WERI-Rb-1 (cell line): ENCODE data around the gene PDLIM5.

Experiments used
- DNase-seq: peaks from one replicate; pipeline ENCODE4 v3.0.0-alpha.2; 2020
- H3K27ac ChIP-seq: fragments of 250-450 bp; sonication (Bioruptor Pico); 2 replicates; pipeline ENCODE4 v1.5.1; 2020; ENCODE audit warnings: mild to moderate bottlenecking, moderate library complexity
- H3K27me3 ChIP-seq: fragments of 250-450 bp; sonication (Bioruptor Pico); 2 replicates; pipeline ENCODE4 v1.5.1; 2021; ENCODE audit warnings: mild to moderate bottlenecking, low read depth, moderate library complexity; ENCODE audit not compliant: insufficient read depth, severe bottlenecking
- H3K36me3 ChIP-seq: fragments of 250-450 bp; sonication (Bioruptor Pico); 2 replicates; pipeline ENCODE4 v1.5.1; 2020; ENCODE audit warnings: mild to moderate bottlenecking, moderate library complexity
- H3K4me3 ChIP-seq: 2 replicates; pipeline ENCODE4 v1.5.1; 2011; ENCODE audit warnings: low read depth, mild to moderate bottlenecking, control low read depth, low read length
- H3K9me3 ChIP-seq: fragments of 250-450 bp; sonication (Bioruptor Pico); 2 replicates; pipeline ENCODE4 v1.5.1; 2021; ENCODE audit warnings: mild to moderate bottlenecking, moderate library complexity; ENCODE audit not compliant: severe bottlenecking
- CTCF ChIP-seq: IDR thresholded peaks from 2 replicates; pipeline ENCODE4 v1.5.1; 2011; ENCODE audit warnings: low read depth, mild to moderate bottlenecking, control low read depth, inconsistent platforms, low read length

The PDLIM5 gene

GRCh38 chr4:94673961-94674360 lies 222.2 kb downstream of the PDLIM5 start:
- peak; percentile 52 for DNase-seq
- no peak for TF ChIP-seq CTCF
- H3K27me3 ChIP-seq: no peaks in the 10 kb centered on the region
- H3K36me3 ChIP-seq: no peaks in the 10 kb centered on the region
- no peaks in the 10 kb centered on the region for H3K9me3 ChIP-seq
- H3K4me3 ChIP-seq: no peak overlapping the region
- H3K27ac ChIP-seq: no peak overlapping the region

- no peaks in the 10 kb centered on the region for H3K27me3 ChIP-seq
These were observed 225.2 kb downstream of the PDLIM5 start for GRCh38 chr4:94676970-94677369.

GRCh38 chr4:94678896-94679295 lies 227.2 kb downstream of the PDLIM5 start:
- Histone ChIP-seq H3K36me3 (no peaks in the 10 kb centered on the region), H3K27me3 (no peaks in the 10 kb centered on the region), H3K4me3 (no peak overlapping the region), H3K27ac (no peak overlapping the region), H3K9me3 (no peaks in the 10 kb centered on the region)
- no peak for TF ChIP-seq CTCF
- DNase-seq: no peak

More at GRCh38 chr4:94676970-94677369, 225.2 kb downstream of the PDLIM5 start:
- TF ChIP-seq CTCF: no peak
- Histone ChIP-seq H3K36me3 (no peaks in the 10 kb centered on the region), H3K4me3 (no peak overlapping the region), H3K27ac (no peak overlapping the region), H3K9me3 (no peaks in the 10 kb centered on the region)
- DNase-seq: no peak

- no peak for DNase-seq
- TF ChIP-seq CTCF: no peak
- Histone ChIP-seq H3K27ac (no peak overlapping the region), H3K4me3 (no peak overlapping the region), H3K9me3 (no peaks in the 10 kb centered on the region), H3K27me3 (no peaks in the 10 kb centered on the region), H3K36me3 (no peaks in the 10 kb centered on the region)
These were observed 228.6 kb downstream of the PDLIM5 start for GRCh38 chr4:94680176-94680862.

GRCh38 chr4:94686086-94686485 lies 234.3 kb downstream of the PDLIM5 start:
- no peak for TF ChIP-seq CTCF
- H3K27me3 ChIP-seq: no peaks in the 10 kb centered on the region
- no peak for DNase-seq
- no peak overlapping the region for H3K27ac ChIP-seq
- H3K9me3 ChIP-seq: no peaks in the 10 kb centered on the region
- no peak overlapping the region for H3K4me3 ChIP-seq
- no peaks in the 10 kb centered on the region for H3K36me3 ChIP-seq
